GM08714 (cell line): ENCODE measurements around the gene SLC12A8.

Source experiments
- H3K4me3 ChIP-seq: fragments of 200-500 bp; sonication (Bioruptor generic); 2 replicates; pipeline ENCODE4 v1.5.1; 2014; ENCODE audit warnings: mild to moderate bottlenecking, low read length, inconsistent platforms
- ZNF274 ChIP-seq: IDR thresholded peaks from 2 replicates; pipeline ENCODE4 v1.6.1; 2012; ENCODE audit warnings: mild to moderate bottlenecking, low read depth, low read length

Gene SLC12A8

DNA sequence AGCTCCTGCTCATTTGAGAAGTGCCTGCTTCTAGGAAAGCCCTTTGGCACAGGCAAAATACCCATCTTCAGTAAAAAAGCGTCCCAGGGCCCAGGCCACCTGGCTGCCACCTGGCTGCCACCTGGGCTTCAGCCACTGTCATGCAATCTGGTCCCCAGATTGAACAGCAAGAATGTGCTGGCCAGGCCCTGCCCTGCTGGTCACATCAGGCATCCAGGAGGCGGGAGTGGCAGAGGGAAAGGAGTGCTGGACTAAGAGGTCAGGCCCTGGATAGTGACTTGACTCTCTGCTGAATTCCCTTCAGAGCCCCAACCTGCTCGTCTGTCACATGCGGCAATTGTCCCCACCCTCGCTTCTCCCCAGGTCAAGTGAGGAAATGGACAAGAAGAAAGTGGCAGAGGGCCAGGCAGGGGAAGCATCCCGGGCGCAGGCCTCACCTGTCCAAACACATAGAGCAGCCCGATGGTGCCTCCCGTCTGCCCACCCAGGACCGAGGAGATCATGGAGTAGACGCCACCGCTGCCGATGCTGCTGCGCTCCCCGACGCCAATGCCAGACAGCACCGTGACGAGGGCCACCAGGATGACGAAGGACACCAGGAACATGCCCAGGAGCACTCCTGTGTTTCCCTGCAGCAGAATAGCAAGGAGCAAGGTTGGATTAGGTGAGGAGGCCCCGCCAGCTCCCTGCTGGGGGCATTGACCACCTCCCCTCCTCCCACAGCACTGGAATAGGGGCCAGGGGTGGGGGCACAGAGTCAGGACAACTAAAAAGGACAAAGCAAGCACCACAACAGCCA is 25.5 kb downstream of the SLC12A8 start:
- no peak overlapping the region for H3K4me3 ChIP-seq
- no peak for TF ChIP-seq ZNF274

DNA sequence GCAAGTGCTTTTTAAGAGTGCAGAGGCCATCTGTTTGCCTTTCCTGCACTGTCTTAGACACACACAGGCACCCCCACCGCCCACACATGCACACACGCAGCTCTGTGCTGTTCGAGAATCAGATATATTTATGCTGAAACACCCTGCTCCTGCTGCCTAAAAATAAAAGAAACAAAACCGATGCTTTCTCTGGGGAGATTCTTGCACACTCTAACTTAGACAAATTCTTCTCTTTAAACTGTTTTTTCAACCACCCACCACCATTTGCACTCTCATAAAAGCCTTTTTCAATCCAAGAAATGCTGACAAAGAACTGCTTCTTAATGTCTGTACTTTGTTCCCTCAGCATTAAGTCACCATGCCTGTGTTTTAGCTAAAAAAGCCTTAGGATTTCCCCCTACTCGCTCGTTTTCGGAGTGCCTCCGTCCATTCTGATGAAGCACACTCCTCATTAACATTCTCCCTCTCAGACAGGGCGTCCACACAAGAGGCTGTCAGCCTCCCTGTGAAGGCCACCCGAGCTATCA is 26.2 kb downstream of the SLC12A8 start:
- TF ChIP-seq ZNF274, result no peak

GRCh38 chr3:125185805-125186204 is 26.7 kb downstream of the SLC12A8 start:
- TF ChIP-seq ZNF274, result no peak

More for the DNA sequence above, 26.2 kb downstream of the SLC12A8 start:
- H3K4me3 ChIP-seq, result no peak overlapping the region

GRCh38 chr3:125179884-125180240 is 32.7 kb downstream of the SLC12A8 start:
- H3K4me3 ChIP-seq, result no peak overlapping the region
- TF ChIP-seq ZNF274, result no peak

More at GRCh38 chr3:125185805-125186204, 26.7 kb downstream of the SLC12A8 start:
- H3K4me3 ChIP-seq, result no peak overlapping the region

DNA sequence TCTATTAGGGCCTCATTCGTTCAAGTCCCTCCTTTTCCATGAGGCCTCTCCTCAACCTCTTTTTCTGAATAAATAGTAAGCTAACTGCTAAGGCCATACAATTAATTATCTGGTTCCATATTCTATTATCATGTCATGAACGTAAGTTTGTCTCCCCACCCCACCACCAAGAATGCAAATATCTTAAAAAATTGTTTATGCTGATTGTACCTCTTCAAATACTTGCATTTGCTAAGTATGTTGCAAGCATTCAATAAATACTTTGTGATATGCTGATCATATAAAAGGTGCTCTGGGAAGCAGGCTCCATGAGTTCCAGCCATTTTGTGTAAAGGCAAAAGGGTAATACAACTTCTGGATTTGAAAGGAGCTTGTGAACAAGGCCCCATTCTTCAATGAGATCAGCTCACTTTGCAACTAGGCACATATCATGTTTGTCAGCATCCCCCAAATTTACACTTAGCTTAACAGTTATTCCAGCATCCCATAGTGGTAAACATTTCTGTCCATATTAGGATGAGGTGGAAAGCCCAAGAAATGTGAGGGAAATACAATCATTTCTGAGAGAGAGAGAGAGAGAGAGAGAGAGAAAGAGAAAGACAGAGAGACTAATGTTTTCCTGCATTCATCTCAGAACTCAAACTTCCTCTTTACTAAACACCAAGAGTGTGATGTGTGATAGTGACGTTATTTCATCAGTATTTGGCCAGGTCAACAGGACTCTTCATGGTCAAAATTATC is 33.2 kb downstream of the SLC12A8 start:
- H3K4me3 ChIP-seq, result no peak overlapping the region
- TF ChIP-seq ZNF274, result no peak

DNA sequence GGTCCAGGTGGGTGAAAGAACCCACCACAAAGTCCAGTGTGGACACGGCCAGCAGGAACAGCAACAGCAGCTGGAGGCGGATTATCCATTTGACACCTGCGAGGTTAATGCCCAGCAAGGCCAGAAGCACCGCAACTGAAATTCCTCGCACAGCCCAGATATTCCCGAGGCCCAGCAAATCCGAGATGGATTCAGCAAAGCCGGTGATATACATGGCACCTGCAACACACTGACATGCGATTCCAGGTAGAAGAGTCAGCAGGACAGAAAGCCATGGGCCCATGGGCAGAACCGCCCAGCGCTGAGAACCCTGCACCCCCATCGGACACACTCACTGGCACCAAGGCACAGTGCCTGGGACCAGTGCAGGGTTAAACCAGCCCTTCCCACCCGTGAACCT is 34.8 kb downstream of the SLC12A8 start:
- H3K4me3 ChIP-seq, result no peak overlapping the region
- TF ChIP-seq ZNF274, result no peak

DNA sequence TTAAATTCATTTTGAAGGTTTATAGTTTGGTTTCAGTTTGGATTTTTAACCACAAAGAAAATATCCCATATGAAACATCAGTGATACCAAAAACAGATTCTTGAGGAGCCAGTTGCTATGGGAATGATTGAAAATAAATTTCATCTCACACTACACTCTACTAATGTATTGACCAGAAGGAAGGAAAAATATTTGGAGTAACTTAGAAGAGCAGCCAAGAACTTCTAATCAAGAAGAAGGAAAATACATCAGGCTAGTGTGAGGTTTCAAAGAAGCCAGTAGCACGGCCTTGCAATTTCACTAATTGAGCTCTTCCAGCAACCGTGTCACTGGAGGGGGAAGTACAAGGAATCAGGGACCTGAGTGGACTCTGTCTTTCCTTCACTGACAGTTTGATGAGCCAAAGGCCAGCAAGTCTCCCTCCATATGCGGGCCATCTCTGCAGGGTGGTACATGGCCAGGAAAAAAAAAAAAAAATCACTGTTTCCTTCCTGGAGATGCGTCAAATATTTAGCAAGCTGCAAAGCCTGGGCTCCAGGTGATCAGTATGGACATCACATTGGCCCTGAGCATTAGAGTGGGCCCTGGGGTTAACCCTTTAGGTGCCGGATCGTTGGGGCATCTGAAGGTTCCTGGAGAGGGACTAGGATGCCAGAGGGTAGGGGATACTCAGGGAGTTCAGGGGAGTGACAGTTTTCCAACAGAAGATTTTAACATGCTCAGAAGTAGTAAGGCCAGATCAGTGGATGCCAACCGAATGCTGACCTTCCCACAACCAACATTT is 37.1 kb downstream of the SLC12A8 start:
- H3K4me3 ChIP-seq, result no peak overlapping the region
- no peak for TF ChIP-seq ZNF274

DNA sequence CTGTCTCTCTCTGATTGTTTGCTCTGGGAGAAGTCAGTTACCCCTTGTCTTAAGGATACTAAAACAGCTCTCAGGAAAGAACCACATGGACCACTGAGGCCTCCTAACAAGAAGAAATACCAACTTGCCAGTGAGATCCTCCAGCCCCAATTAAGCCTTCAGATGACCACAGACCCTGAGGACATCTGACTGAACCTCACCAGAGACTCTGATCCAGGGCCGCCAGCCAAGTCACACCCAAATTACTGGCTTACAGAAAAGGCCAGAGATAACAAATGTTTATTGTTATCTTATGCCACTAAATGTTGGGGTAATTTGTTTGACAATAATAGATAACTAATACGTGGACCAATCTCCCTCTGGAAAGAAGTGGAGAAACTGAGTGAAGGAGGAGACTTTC is 40.2 kb downstream of the SLC12A8 start:
- no peak for TF ChIP-seq ZNF274
- H3K4me3 ChIP-seq, result no peak overlapping the region

GRCh38 chr3:125168711-125169393 is 43.7 kb downstream of the SLC12A8 start:
- H3K4me3 ChIP-seq, result no peak overlapping the region
- no peak for TF ChIP-seq ZNF274

GRCh38 chr3:125166599-125167136 is 45.9 kb downstream of the SLC12A8 start:
- no peak for TF ChIP-seq ZNF274
- H3K4me3 ChIP-seq, result no peak overlapping the region

DNA sequence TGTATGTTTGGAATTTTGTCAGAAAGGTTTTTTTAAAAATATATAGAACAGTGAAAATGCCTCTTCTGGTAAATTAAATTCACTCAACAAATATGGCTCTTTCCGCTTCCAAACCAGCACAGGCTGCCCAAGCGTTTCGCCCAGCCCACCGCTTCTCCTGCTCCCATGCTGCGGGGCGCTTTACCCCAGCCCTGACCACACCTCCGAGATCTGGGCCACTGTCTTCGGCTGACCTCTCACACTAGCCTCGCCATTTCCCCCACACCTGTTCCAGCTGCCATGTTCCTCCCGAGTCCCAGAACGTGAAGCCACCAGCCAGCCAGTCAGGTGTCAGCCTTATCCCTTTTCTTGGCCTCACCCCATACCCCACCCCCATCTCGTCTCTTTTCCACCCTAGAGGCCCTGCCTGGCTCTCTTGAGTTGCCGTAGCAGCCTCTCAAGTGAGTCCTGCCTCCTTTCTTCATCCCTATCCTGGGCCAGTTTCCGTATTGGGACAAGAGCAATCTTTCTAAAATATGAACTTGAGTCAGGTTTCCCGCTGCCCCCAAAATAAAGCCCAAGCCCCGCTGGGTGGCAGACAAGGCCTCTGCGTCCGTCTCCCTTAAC is 46.5 kb downstream of the SLC12A8 start:
- no peak for TF ChIP-seq ZNF274

GRCh38 chr3:125165189-125165947 is 47.2 kb downstream of the SLC12A8 start:
- TF ChIP-seq ZNF274, result no peak
- H3K4me3 ChIP-seq, result no peak overlapping the region

More for the DNA sequence above, 46.5 kb downstream of the SLC12A8 start:
- H3K4me3 ChIP-seq, result no peak overlapping the region
